Measurements from ENCODE around the gene USP21. TPM values are rescaled to one million over a fixed set of nuclear protein-coding genes. Genes with fewer than 3 reads are reported as not detected.
A peak's percentile ranks its signal among the peaks of the same experiment; 100 is the strongest.

Gene USP21
- total and polyA plus RNA-seq, 9 of the 15 experiments (the other 6 are each of a cell fraction or from before 2014, with no cell fraction given) = 4.9 to 52.4 (median 21.6) TPM

- no peak for TF ChIP-seq RFX1 (IDR thresholded peaks at IDR 0.05)
- TF ChIP-seq ZNF639 (CRISPR knock-in tag; conservative IDR thresholded peaks at IDR 0.05 in 1 of 2, IDR thresholded peaks at IDR 0.05 in 1 of 2) = peak in 1 of 2 experiments; percentile 78; a peak in 2 of 4 replicates
- TF ChIP-seq ETV5 (CRISPR knock-in tag; IDR thresholded peaks at IDR 0.05; ENCODE audit: low read depth) = peak; percentile 92
- no peak for TF ChIP-seq ZNF3 (CRISPR knock-in tag; IDR thresholded peaks at IDR 0.05)
- 0 out of 2 replicates have a peak, but pooled peaks have one; percentile 35 for TF ChIP-seq JUN (IDR thresholded peaks at IDR 0.05; ENCODE audit: borderline replicate concordance, low read depth, low read length)
- no peak for TF ChIP-seq JUN (CRISPR knock-in tag; IDR thresholded peaks at IDR 0.05; ENCODE audit: borderline replicate concordance)
- TF ChIP-seq NONO (IDR thresholded peaks at IDR 0.05; ENCODE audit: low read depth in 2 of 2, low read length in 1 of 2) = 0 out of 4 replicates have a peak, but pooled peaks of 1 of the 2 experiments have one; percentile 30
- 0 out of 2 replicates have a peak, but pooled peaks have one; percentile 18 for TF ChIP-seq OTX1 (CRISPR knock-in tag; IDR thresholded peaks at IDR 0.05)
- TF ChIP-seq NFIC (IDR thresholded peaks at IDR 0.05) = peak; percentile 28; the same call in 1 of the 2 replicates
- TF ChIP-seq ZNF384 (IDR thresholded peaks at IDR 0.05; ENCODE audit: low read depth, low read length) = no peak
- TF ChIP-seq MAFG (tag; conservative IDR thresholded peaks at IDR 0.05) = no peak
- peak; percentile 94 for TF ChIP-seq POLR2G (IDR thresholded peaks at IDR 0.05; ENCODE audit: low read depth, low read length)
- TF ChIP-seq CHD1 (IDR thresholded peaks at IDR 0.05; ENCODE audit: low read length) = no peak
- peak; percentile 69 for TF ChIP-seq BRD9 (IDR thresholded peaks at IDR 0.05; ENCODE audit: low read depth, partially characterized antibody)
- TF ChIP-seq FOXA3 (CRISPR knock-in tag; conservative IDR thresholded peaks at IDR 0.05 in 1 of 2, IDR thresholded peaks at IDR 0.05 in 1 of 2) = peak in 1 of 2 experiments; percentile 9; a peak in 1 of 4 replicates
- no peak for TF ChIP-seq NR0B1 (IDR thresholded peaks at IDR 0.05; ENCODE audit: partially characterized antibody)
- TF ChIP-seq RBBP5 (IDR thresholded peaks at IDR 0.05; ENCODE audit: borderline replicate concordance, insufficient read depth, low read length, poor library complexity, severe bottlenecking) = peak; percentile 82
- peak; percentile 93 for TF ChIP-seq NR2C2 (CRISPR knock-in tag; IDR thresholded peaks at IDR 0.05)
- TF ChIP-seq NR2C2 (tag; IDR thresholded peaks at IDR 0.05) = peak; percentile 99
Observed at GRCh38 chr1:161201836-161202712, 42.8 kb downstream of the USP21 start, which contains the start of gene NDUFS2 (continued).
